GM13977 (cell line): Measurements from ENCODE around the gene TSSC4.

Experiments
- DNase-seq: peaks from one replicate; pipeline ENCODE4 v3.0.0; 2012; ENCODE audit warnings: low spot score
- in situ Hi-C: fragments of 300-500 bp; cut with MboI; formaldehyde crosslinking; loops from one replicate; pipeline ENCODE4 v1.12.0; 2022; ENCODE audit warnings: low sequenced_read_pairs, low pct_unique_long_range_greater_than_20kb, mixed read lengths, inconsistent platforms; ENCODE audit not compliant: unreplicated experiment
- TF ChIP-seq, protein P1 (sequence below): IDR thresholded peaks from 2 replicates; pipeline ENCODE4 v1.5.1; 2012; ENCODE audit warnings: mild to moderate bottlenecking, control low read depth; ENCODE audit not compliant: insufficient read depth; ENCODE audit errors: extremely low read depth, missing control alignments

Gene TSSC4

DNA sequence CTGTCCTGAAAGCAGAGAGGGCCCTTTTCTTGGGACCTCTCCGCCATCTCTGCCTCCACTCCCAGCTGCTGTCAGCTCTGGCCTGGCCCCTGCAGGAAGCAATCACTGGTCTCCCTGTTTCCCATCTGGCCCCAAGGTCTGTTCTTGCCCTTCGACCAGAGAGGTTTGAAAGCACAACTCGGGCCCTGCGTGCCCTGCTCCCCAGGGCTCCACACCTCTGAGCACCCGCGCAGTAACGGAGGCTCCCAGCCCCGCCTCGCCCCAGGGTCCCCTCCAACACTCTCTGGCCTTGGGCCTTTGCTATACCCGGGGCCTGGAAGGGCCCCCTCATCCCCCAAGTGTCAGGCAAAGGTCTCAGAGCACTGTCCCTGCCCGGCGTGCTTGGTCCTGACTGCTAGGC is 31.2 kb upstream of the TSSC4 start:
- in situ Hi-C loops, result no loop called here
- TF ChIP-seq, protein P1, sequence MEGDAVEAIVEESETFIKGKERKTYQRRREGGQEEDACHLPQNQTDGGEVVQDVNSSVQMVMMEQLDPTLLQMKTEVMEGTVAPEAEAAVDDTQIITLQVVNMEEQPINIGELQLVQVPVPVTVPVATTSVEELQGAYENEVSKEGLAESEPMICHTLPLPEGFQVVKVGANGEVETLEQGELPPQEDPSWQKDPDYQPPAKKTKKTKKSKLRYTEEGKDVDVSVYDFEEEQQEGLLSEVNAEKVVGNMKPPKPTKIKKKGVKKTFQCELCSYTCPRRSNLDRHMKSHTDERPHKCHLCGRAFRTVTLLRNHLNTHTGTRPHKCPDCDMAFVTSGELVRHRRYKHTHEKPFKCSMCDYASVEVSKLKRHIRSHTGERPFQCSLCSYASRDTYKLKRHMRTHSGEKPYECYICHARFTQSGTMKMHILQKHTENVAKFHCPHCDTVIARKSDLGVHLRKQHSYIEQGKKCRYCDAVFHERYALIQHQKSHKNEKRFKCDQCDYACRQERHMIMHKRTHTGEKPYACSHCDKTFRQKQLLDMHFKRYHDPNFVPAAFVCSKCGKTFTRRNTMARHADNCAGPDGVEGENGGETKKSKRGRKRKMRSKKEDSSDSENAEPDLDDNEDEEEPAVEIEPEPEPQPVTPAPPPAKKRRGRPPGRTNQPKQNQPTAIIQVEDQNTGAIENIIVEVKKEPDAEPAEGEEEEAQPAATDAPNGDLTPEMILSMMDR, result no peak
- DNase-seq, result no peak

GRCh38 chr11:2369896-2370295 is 30.7 kb upstream of the TSSC4 start:
- TF ChIP-seq, protein P1, result no peak
- in situ Hi-C loops, result no loop called here
- no peak for DNase-seq

GRCh38 chr11:2374456-2375201 is 25.9 kb upstream of the TSSC4 start:
- no peak for DNase-seq
- in situ Hi-C loops, result no loop called here
- TF ChIP-seq, protein P1, result no peak

DNA sequence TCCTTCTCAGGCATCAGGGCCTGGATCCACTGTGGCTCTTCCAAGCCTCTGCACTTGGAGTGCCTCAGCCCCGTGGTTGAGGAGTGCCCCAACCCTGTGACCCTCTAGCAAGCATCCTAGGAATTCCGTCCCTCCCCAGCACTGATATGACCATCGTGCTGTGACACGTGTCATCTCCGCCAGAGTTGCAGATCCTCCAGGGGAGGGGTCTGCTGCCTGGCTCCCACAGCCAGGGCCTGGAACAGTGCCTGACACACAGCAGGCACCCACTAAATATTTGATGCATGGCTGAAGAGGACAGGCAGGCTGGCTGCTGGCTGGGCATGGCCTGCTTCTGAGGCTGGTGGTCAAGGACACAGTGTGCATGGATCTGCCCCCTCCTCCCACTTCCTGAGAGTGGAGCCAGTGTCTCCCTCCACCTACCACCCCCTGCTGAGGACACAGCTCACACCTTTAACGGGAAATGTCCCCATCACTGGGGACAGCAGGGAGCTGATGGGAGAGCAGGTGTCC is 25.2 kb upstream of the TSSC4 start:
- no peak for DNase-seq

GRCh38 chr11:2375964-2376551 is 24.5 kb upstream of the TSSC4 start:
- in situ Hi-C loops, result no loop called here
- TF ChIP-seq, protein P1, result no peak
- no peak for DNase-seq

More for the DNA sequence above, 25.2 kb upstream of the TSSC4 start:
- in situ Hi-C loops, result no loop called here
- TF ChIP-seq, protein P1, result no peak

GRCh38 chr11:2376751-2377451 is 23.6 kb upstream of the TSSC4 start, which contains the start of gene CD81:
Gene CD81, plus strand, starts transcription at chr11:2377310. Its CDS starts 240 bp downstream, at chr11:2377550.
- in situ Hi-C loops, result no loop called here
- DNase-seq, result peak; percentile 93
- TF ChIP-seq, protein P1, result no peak
